Measurements from ENCODE around the gene CYB5R4. TPM values are rescaled to one million over a fixed set of nuclear protein-coding genes. Genes with fewer than 3 reads are reported as not detected.

CYB5R4 gene
- total RNA-seq, 1 experiment from 2014 or later: 23.7 TPM

GRCh38 chr6:83984411-83984810, 124.9 kb downstream of the CYB5R4 start:
- TF ChIP-seq CTCF (IDR thresholded peaks at IDR 0.05; ENCODE audit: insufficient read depth in 1 of 2, low read depth in 1 of 2, low read length in 1 of 2, severe bottlenecking in 1 of 2, unreplicated experiment in 1 of 2): no peak
- H3K4me1 ChIP-seq: no peaks in the 10 kb centered on the region
- H3K27me3 ChIP-seq (replicated peaks; ENCODE audit: control insufficient read depth, insufficient read depth, low read length): no peaks in the 10 kb centered on the region
- H3K4me1 Mint-ChIP-seq (ENCODE audit: low read depth, unreplicated experiment): no peaks in the 10 kb centered on the region
- no peaks in the 10 kb centered on the region for H3K27me3 Mint-ChIP-seq (ENCODE audit: insufficient read depth, unreplicated experiment)
- ChIA-PET CTCF (no interaction called here), POLR2A (no interaction called here)
- no TSS peak for BruUV-seq (replicated peaks)
- DNase-seq: no peak
- no peaks in the 10 kb centered on the region for H3K36me3 Mint-ChIP-seq (ENCODE audit: insufficient read depth, unreplicated experiment)
- H3K36me3 ChIP-seq (ENCODE audit: control insufficient read depth, insufficient read depth, low read length): no peaks in the 10 kb centered on the region
- H3K9me3 Mint-ChIP-seq (ENCODE audit: unreplicated experiment): peaks cover 7% of the 10 kb centered on the region
- H3K9me3 ChIP-seq: 0 out of 2 replicates have a peak, but pooled peaks cover 5% of the 10 kb centered on the region
- no peak overlapping the region for H3K27ac Mint-ChIP-seq (ENCODE audit: unreplicated experiment)
- H3K4me3 Mint-ChIP-seq (ENCODE audit: unreplicated experiment): no peak overlapping the region
- no peak overlapping the region for H3K4me3 ChIP-seq (ENCODE audit: low read depth, low read length)
- intact Hi-C loops (cut with micrococcal nuclease; ENCODE audit: unreplicated experiment): no loop called here

DNA sequence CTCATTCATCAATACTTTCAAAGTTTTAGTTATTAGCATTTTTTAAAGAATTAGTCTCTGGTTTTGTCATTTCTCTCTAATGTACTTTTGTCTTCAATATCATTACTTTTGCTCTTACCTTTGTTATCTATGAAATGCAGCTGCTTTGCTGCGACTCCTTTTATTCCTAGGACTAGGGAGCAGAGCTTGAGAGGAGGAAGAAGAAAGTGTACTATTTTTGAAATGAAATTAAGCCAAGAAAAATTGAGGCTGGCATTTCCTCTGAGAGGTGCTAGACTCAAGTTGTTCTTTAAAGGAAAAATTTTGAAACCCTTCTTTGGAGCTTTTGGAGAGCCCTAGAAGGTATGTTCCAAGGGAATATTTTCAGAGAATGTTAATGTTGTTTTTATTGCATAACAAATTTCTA, 125.8 kb downstream of the CYB5R4 start:
- BruUV-seq (replicated peaks): no TSS peak

GRCh38 chr6:83985715-83986114, 126.2 kb downstream of the CYB5R4 start:
- intact Hi-C loops (cut with micrococcal nuclease; ENCODE audit: unreplicated experiment): no loop called here
- Histone ChIP-seq H3K4me1 (no peaks in the 10 kb centered on the region), H3K27me3 (replicated peaks; ENCODE audit: control insufficient read depth, insufficient read depth, low read length) (no peaks in the 10 kb centered on the region), H3K36me3 (ENCODE audit: control insufficient read depth, insufficient read depth, low read length) (no peaks in the 10 kb centered on the region), H3K4me3 (ENCODE audit: low read depth, low read length) (no peak overlapping the region), H3K9me3 (0 out of 2 replicates have a peak, but pooled peaks cover 5% of the 10 kb centered on the region)
- ChIA-PET CTCF (no interaction called here), POLR2A (no interaction called here)
- BruUV-seq (replicated peaks): no TSS peak
- no peaks in the 10 kb centered on the region for H3K36me3 Mint-ChIP-seq (ENCODE audit: insufficient read depth, unreplicated experiment)
- H3K27ac Mint-ChIP-seq (ENCODE audit: unreplicated experiment): no peak overlapping the region
- H3K4me1 Mint-ChIP-seq (ENCODE audit: low read depth, unreplicated experiment): no peaks in the 10 kb centered on the region
- TF ChIP-seq CTCF (IDR thresholded peaks at IDR 0.05; ENCODE audit: insufficient read depth in 1 of 2, low read depth in 1 of 2, low read length in 1 of 2, severe bottlenecking in 1 of 2, unreplicated experiment in 1 of 2): no peak
- no peak overlapping the region for H3K4me3 Mint-ChIP-seq (ENCODE audit: unreplicated experiment)
- H3K27me3 Mint-ChIP-seq (ENCODE audit: insufficient read depth, unreplicated experiment): no peaks in the 10 kb centered on the region
- H3K9me3 Mint-ChIP-seq (ENCODE audit: unreplicated experiment): no peaks in the 10 kb centered on the region
- no peak for DNase-seq

More for the DNA sequence above, 125.8 kb downstream of the CYB5R4 start:
- H3K9me3 Mint-ChIP-seq (ENCODE audit: unreplicated experiment): no peaks in the 10 kb centered on the region
- Histone ChIP-seq H3K4me3 (ENCODE audit: low read depth, low read length) (no peak overlapping the region), H3K27me3 (replicated peaks; ENCODE audit: control insufficient read depth, insufficient read depth, low read length) (no peaks in the 10 kb centered on the region), H3K4me1 (no peaks in the 10 kb centered on the region), H3K36me3 (ENCODE audit: control insufficient read depth, insufficient read depth, low read length) (no peaks in the 10 kb centered on the region), H3K9me3 (0 out of 2 replicates have a peak, but pooled peaks cover 5% of the 10 kb centered on the region)
- H3K4me3 Mint-ChIP-seq (ENCODE audit: unreplicated experiment): no peak overlapping the region
- CTCF ChIA-PET: no interaction called here
- TF ChIP-seq CTCF (IDR thresholded peaks at IDR 0.05; ENCODE audit: insufficient read depth in 1 of 2, low read depth in 1 of 2, low read length in 1 of 2, severe bottlenecking in 1 of 2, unreplicated experiment in 1 of 2): no peak
- no peaks in the 10 kb centered on the region for H3K27me3 Mint-ChIP-seq (ENCODE audit: insufficient read depth, unreplicated experiment)
- POLR2A ChIA-PET: no interaction called here
- no peak overlapping the region for H3K27ac Mint-ChIP-seq (ENCODE audit: unreplicated experiment)
- intact Hi-C loops (cut with micrococcal nuclease; ENCODE audit: unreplicated experiment): no loop called here
- H3K36me3 Mint-ChIP-seq (ENCODE audit: insufficient read depth, unreplicated experiment): no peaks in the 10 kb centered on the region
- DNase-seq: no peak
- no peaks in the 10 kb centered on the region for H3K4me1 Mint-ChIP-seq (ENCODE audit: low read depth, unreplicated experiment)
